Measurements from ENCODE around the gene NUP160.

DNA sequence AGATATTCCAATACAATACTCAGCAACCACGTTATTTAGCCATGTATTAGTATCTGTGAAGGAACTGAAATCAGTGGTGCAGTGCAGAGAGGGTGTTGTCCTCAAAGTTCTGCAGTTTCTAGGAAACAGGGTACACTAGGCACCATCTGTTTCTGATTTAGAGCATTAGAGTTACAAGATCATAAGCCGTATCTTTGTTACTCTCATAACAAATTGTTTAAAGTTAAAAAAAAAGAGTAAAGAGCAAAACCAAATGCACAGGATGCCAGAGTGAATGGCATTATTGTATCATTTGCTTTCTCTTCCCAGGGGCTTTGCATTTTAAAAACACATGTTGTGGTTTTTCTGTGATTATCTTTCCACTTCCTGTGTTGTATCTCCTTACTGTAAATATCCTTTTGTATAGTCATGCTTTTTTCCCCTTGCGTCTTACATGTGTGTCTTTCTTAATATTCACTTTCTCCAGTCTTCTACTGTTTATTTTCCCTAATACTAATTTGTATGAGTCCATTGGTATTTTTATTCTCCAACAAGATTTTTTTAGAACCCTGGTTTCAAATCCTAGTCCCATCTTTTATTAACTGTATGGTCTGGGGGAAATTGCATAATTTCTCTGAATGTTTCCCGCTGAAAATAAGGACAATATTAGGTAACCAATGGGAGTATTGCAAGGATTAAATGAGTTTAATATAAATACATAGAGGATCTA is 15.2 kb upstream of the NUP160 start:
- TF ChIP-seq, protein P1, sequence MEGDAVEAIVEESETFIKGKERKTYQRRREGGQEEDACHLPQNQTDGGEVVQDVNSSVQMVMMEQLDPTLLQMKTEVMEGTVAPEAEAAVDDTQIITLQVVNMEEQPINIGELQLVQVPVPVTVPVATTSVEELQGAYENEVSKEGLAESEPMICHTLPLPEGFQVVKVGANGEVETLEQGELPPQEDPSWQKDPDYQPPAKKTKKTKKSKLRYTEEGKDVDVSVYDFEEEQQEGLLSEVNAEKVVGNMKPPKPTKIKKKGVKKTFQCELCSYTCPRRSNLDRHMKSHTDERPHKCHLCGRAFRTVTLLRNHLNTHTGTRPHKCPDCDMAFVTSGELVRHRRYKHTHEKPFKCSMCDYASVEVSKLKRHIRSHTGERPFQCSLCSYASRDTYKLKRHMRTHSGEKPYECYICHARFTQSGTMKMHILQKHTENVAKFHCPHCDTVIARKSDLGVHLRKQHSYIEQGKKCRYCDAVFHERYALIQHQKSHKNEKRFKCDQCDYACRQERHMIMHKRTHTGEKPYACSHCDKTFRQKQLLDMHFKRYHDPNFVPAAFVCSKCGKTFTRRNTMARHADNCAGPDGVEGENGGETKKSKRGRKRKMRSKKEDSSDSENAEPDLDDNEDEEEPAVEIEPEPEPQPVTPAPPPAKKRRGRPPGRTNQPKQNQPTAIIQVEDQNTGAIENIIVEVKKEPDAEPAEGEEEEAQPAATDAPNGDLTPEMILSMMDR (IDR thresholded peaks at IDR 0.05; ENCODE audit: low read depth, low read length), result no peak
- no peak for TF ChIP-seq EZH2phosphoT487 (IDR thresholded peaks at IDR 0.05; ENCODE audit: low read depth)
